SK-N-SH treated with all-trans-retinoic acid at 6 μM for 48 hours (cell line): ENCODE measurements around the gene ARHGEF25.

Experiments
- ATAC-seq: fragments of 200-7000 bp; cut with Tn5 transposase; 3 replicates; pipeline ENCODE4 v1.9.1; 2020; ENCODE audit warnings: mild to moderate bottlenecking, moderate library complexity
- ARNTL ChIP-seq: fragments of 450-650 bp; formaldehyde crosslinking; IDR thresholded peaks from 2 replicates; pipeline ENCODE4 v1.5.0; 2020; ENCODE audit warnings: low read depth, mild to moderate bottlenecking, moderate library complexity, borderline replicate concordance
- CSDC2 ChIP-seq: fragments of 250-450 bp; sonication (Bioruptor Pico); IDR thresholded peaks from 2 replicates; pipeline ENCODE4 v1.5.0; 2020; ENCODE audit warnings: mild to moderate bottlenecking, moderate library complexity
- ESRRG ChIP-seq: fragments of 250-450 bp; sonication (Bioruptor Pico); IDR thresholded peaks from 2 replicates; pipeline ENCODE4 v1.6.1; 2021; ENCODE audit warnings: mild to moderate bottlenecking
- ISL1 ChIP-seq: fragments of 250-450 bp; sonication (Bioruptor Pico); IDR thresholded peaks from 2 replicates; pipeline ENCODE4 v2.1.2; 2022; ENCODE audit warnings: mild to moderate bottlenecking, moderate library complexity
- OSR1 ChIP-seq: fragments of 250-450 bp; sonication (Bioruptor Pico); IDR thresholded peaks from 2 replicates; pipeline ENCODE4 v1.8.0; 2022; ENCODE audit warnings: moderate library complexity, mild to moderate bottlenecking, inconsistent platforms
- PPARA ChIP-seq: fragments of 250-450 bp; sonication (Bioruptor Pico); IDR thresholded peaks from 2 replicates; pipeline ENCODE4 v1.5.0; 2020; ENCODE audit warnings: mild to moderate bottlenecking, borderline replicate concordance
- RARB ChIP-seq: fragments of 250-450 bp; sonication (Bioruptor Pico); IDR thresholded peaks from 2 replicates; pipeline ENCODE4 v1.8.0; 2021; ENCODE audit warnings: mild to moderate bottlenecking, moderate library complexity
- SNAI2 ChIP-seq: fragments of 250-450 bp; sonication (Bioruptor Pico); IDR thresholded peaks from 2 replicates; pipeline ENCODE4 v1.5.0; 2020; ENCODE audit warnings: mild to moderate bottlenecking, moderate library complexity
- TCF4 ChIP-seq: fragments of 250-450 bp; sonication (Bioruptor Pico); IDR thresholded peaks from 2 replicates; pipeline ENCODE4 v1.8.0; 2021; ENCODE audit warnings: mild to moderate bottlenecking, moderate library complexity, borderline replicate concordance
- TOX ChIP-seq: fragments of 250-450 bp; sonication (Bioruptor Pico); IDR thresholded peaks from 2 replicates; pipeline ENCODE4 v1.8.0; 2021; ENCODE audit warnings: mild to moderate bottlenecking, moderate library complexity, borderline replicate concordance
- ZFP3 ChIP-seq: fragments of 250-450 bp; sonication (Bioruptor Pico); IDR thresholded peaks from 2 replicates; pipeline ENCODE4 v1.5.0; 2020; ENCODE audit warnings: mild to moderate bottlenecking, moderate library complexity
- ZFP30 ChIP-seq: fragments of 450-650 bp; formaldehyde crosslinking; IDR thresholded peaks from 2 replicates; pipeline ENCODE4 v1.5.0; 2022; ENCODE audit warnings: mild to moderate bottlenecking, moderate library complexity
- ZNF565 ChIP-seq: fragments of 450-650 bp; formaldehyde crosslinking; conservative IDR thresholded peaks from 2 replicates; pipeline ENCODE4 v1.5.0; 2020; ENCODE audit warnings: low read depth, mild to moderate bottlenecking, moderate library complexity
- ZNF70 ChIP-seq: fragments of 450-650 bp; formaldehyde crosslinking; IDR thresholded peaks from 2 replicates; pipeline ENCODE4 v1.5.0; 2020; ENCODE audit warnings: mild to moderate bottlenecking, moderate library complexity
- ZNF8 ChIP-seq: fragments of 450-650 bp; formaldehyde crosslinking; IDR thresholded peaks from 2 replicates; pipeline ENCODE4 v1.5.0; 2020; ENCODE audit warnings: mild to moderate bottlenecking, moderate library complexity
- TF ChIP-seq, protein P1 (sequence below): fragments of 250-450 bp; sonication (Bioruptor Pico); IDR thresholded peaks from 2 replicates; pipeline ENCODE4 v1.5.1; 2020; ENCODE audit warnings: low read depth, mild to moderate bottlenecking, moderate library complexity
- TF ChIP-seq, protein P2 (sequence below): fragments of 250-450 bp; sonication (Bioruptor Pico); IDR thresholded peaks from 2 replicates; pipeline ENCODE4 v1.5.0; 2020; ENCODE audit warnings: mild to moderate bottlenecking, moderate library complexity
- TF ChIP-seq, protein P3 (sequence below): fragments of 250-450 bp; sonication (Bioruptor Pico); IDR thresholded peaks from 2 replicates; pipeline ENCODE4 v1.8.0; 2021; ENCODE audit warnings: low read depth, mild to moderate bottlenecking, moderate library complexity, borderline replicate concordance
- TF ChIP-seq, protein P4 (sequence below): fragments of 250-450 bp; sonication (Bioruptor Pico); IDR thresholded peaks from 2 replicates; pipeline ENCODE4 v1.5.1; 2021; ENCODE audit warnings: mild to moderate bottlenecking, moderate library complexity

ARHGEF25 gene

DNA sequence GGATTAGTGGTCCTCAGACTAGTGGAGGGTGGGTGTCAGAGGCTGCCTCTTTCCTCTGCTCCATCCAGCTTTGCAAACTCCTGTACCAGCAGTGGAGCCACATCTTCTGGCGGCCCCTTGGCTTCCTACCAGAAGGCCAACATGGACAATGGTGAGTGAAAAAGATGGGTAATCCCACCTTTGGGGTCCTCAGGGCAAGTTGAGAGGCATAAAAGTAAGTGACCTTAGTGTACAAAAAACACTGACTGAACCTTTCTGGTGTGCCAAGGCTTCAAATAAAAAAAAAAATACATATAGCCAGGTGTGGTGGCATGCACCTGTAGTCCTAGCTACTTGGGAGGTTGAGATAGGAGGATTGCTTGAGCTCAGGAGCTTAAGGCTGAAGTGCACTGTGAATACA lies 29.4 kb upstream of the ARHGEF25 start:
- no peak for ATAC-seq
- TF ChIP-seq, protein P1, sequence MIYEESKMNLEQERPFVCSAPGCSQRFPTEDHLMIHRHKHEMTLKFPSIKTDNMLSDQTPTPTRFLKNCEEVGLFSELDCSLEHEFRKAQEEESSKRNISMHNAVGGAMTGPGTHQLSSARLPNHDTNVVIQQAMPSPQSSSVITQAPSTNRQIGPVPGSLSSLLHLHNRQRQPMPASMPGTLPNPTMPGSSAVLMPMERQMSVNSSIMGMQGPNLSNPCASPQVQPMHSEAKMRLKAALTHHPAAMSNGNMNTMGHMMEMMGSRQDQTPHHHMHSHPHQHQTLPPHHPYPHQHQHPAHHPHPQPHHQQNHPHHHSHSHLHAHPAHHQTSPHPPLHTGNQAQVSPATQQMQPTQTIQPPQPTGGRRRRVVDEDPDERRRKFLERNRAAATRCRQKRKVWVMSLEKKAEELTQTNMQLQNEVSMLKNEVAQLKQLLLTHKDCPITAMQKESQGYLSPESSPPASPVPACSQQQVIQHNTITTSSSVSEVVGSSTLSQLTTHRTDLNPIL = no peak
- TF ChIP-seq TOX (CRISPR knock-in tag) (no peak), ZFP3 (no peak), TCF4 (CRISPR knock-in tag) (no peak), PPARA (no peak), ZNF565 (CRISPR knock-in tag) (no peak), ZFP30 (CRISPR knock-in tag) (no peak), ESRRG (CRISPR knock-in tag) (no peak), RARB (no peak), ZNF70 (CRISPR knock-in tag) (no peak)
- TF ChIP-seq, protein P2, sequence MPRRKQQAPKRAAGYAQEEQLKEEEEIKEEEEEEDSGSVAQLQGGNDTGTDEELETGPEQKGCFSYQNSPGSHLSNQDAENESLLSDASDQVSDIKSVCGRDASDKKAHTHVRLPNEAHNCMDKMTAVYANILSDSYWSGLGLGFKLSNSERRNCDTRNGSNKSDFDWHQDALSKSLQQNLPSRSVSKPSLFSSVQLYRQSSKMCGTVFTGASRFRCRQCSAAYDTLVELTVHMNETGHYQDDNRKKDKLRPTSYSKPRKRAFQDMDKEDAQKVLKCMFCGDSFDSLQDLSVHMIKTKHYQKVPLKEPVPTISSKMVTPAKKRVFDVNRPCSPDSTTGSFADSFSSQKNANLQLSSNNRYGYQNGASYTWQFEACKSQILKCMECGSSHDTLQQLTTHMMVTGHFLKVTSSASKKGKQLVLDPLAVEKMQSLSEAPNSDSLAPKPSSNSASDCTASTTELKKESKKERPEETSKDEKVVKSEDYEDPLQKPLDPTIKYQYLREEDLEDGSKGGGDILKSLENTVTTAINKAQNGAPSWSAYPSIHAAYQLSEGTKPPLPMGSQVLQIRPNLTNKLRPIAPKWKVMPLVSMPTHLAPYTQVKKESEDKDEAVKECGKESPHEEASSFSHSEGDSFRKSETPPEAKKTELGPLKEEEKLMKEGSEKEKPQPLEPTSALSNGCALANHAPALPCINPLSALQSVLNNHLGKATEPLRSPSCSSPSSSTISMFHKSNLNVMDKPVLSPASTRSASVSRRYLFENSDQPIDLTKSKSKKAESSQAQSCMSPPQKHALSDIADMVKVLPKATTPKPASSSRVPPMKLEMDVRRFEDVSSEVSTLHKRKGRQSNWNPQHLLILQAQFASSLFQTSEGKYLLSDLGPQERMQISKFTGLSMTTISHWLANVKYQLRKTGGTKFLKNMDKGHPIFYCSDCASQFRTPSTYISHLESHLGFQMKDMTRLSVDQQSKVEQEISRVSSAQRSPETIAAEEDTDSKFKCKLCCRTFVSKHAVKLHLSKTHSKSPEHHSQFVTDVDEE (CRISPR knock-in tag) = no peak
- TF ChIP-seq, protein P3, sequence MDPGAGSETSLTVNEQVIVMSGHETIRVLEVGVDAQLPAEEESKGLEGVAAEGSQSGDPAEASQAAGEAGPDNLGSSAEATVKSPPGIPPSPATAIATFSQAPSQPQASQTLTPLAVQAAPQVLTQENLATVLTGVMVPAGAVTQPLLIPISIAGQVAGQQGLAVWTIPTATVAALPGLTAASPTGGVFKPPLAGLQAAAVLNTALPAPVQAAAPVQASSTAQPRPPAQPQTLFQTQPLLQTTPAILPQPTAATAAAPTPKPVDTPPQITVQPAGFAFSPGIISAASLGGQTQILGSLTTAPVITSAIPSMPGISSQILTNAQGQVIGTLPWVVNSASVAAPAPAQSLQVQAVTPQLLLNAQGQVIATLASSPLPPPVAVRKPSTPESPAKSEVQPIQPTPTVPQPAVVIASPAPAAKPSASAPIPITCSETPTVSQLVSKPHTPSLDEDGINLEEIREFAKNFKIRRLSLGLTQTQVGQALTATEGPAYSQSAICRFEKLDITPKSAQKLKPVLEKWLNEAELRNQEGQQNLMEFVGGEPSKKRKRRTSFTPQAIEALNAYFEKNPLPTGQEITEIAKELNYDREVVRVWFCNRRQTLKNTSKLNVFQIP (CRISPR knock-in tag) = no peak
- TF ChIP-seq, protein P4, sequence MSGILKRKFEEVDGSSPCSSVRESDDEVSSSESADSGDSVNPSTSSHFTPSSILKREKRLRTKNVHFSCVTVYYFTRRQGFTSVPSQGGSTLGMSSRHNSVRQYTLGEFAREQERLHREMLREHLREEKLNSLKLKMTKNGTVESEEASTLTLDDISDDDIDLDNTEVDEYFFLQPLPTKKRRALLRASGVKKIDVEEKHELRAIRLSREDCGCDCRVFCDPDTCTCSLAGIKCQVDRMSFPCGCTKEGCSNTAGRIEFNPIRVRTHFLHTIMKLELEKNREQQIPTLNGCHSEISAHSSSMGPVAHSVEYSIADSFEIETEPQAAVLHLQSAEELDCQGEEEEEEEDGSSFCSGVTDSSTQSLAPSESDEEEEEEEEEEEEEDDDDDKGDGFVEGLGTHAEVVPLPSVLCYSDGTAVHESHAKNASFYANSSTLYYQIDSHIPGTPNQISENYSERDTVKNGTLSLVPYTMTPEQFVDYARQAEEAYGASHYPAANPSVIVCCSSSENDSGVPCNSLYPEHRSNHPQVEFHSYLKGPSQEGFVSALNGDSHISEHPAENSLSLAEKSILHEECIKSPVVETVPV (CRISPR knock-in tag) = no peak

DNA sequence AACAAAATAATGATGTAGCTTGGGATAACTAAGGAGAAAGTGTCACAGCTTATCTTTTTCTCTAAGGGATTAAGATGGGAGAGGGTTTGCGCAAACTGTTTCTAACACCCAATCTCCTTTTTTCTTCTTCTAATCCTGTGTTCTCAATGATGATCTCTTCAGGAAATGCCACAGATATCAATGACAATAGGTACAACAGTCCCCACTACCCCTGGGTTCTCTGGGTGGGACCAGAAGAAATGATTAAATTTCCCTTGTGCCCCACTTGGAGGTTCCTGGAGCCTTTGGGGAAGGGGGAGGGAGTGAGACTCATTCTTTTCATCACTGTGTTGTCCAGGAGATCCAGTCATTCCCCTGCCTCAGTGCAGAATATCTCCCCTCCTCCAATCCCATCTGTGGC lies 28.8 kb upstream of the ARHGEF25 start:
- TF ChIP-seq CSDC2 (CRISPR knock-in tag) (no peak), RARB (no peak), PPARA (no peak), ESRRG (CRISPR knock-in tag) (no peak), ARNTL (CRISPR knock-in tag) (no peak), SNAI2 (CRISPR knock-in tag) (no peak), ZFP30 (CRISPR knock-in tag) (no peak), TOX (CRISPR knock-in tag) (no peak), ISL1 (CRISPR knock-in tag) (no peak), ZNF8 (no peak), OSR1 (CRISPR knock-in tag) (no peak), ZNF70 (CRISPR knock-in tag) (no peak)
- TF ChIP-seq, protein P3 (CRISPR knock-in tag) = no peak
- TF ChIP-seq, protein P2 (CRISPR knock-in tag) = no peak
- TF ChIP-seq, protein P4 (CRISPR knock-in tag) = no peak
- no peak for ATAC-seq
